PC-3 (cell line): ENCODE results near the gene TRABD2B.

Experiments used
- CTCF ChIP-seq: fragments of 300-600 bp; sonication (generic); conservative IDR thresholded peaks from 2 replicates; pipeline ENCODE4 v1.5.1; 2017; ENCODE audit warnings: antibody characterized with exemption, low read depth, mild to moderate bottlenecking, low read length
- EZH2 ChIP-seq: fragments of 300-600 bp; sonication (generic); IDR thresholded peaks from one replicate; pipeline ENCODE4 v1.6.1; 2017; ENCODE audit warnings: antibody characterized with exemption, mild to moderate bottlenecking, low read length; ENCODE audit not compliant: unreplicated experiment
- EZH2phosphoT487 ChIP-seq: fragments of 300-600 bp; sonication (generic); IDR thresholded peaks from 2 replicates; pipeline ENCODE4 v1.6.1; 2018; ENCODE audit warnings: mild to moderate bottlenecking, antibody characterized with exemption, low read length, borderline replicate concordance

- TF ChIP-seq CTCF, result no peak
- no peak for TF ChIP-seq EZH2
- TF ChIP-seq EZH2phosphoT487, result no peak
Measured at GRCh38 chr1:48033495-48034045, 36.4 kb upstream of the TRABD2B start.
